GM12878 (cell line): ENCODE measurements around the gene SPATA6.

ENCODE experiments used
- CREB1 ChIP-seq: IDR thresholded peaks from 2 replicates; pipeline ENCODE4 v1.6.1; 2012; ENCODE audit warnings: low read depth, mild to moderate bottlenecking, inconsistent platforms
- EED ChIP-seq: sonication (generic); IDR thresholded peaks from 2 replicates; pipeline ENCODE4 v1.6.1; 2016; ENCODE audit warnings: antibody characterized with exemption, low read depth
- EP300 ChIP-seq, 2 experiments: fragments of 150-350 bp in 1 of 2; IDR thresholded peaks; 2 replicates each; pipeline ENCODE4 v1.6.1; 2011 to 2012; ENCODE audit warnings: low read depth in 2 of 2, low read length in 2 of 2, borderline replicate concordance in 1 of 2, improper control_type of control experiment in 1 of 2, inconsistent platforms in 1 of 2; ENCODE audit not compliant: control insufficient read depth in 1 of 2
- ESRRA ChIP-seq: IDR thresholded peaks from 2 replicates; pipeline ENCODE4 v1.6.1; 2012; ENCODE audit warnings: mild to moderate bottlenecking, low read length, improper control_type of control experiment
- FOXM1 ChIP-seq: IDR thresholded peaks from 2 replicates; pipeline ENCODE4 v1.6.1; 2012; ENCODE audit warnings: low read depth, mild to moderate bottlenecking, inconsistent platforms, low read length, moderate library complexity
- HDGF ChIP-seq: fragments of 450-650 bp; IDR thresholded peaks from 2 replicates; pipeline ENCODE4 v1.6.1; 2016; ENCODE audit warnings: antibody characterized with exemption
- MEF2A ChIP-seq: IDR thresholded peaks from 2 replicates; pipeline ENCODE4 v1.6.1; 2011; ENCODE audit warnings: low read depth, mild to moderate bottlenecking, low read length, moderate library complexity; ENCODE audit not compliant: insufficient read depth
- POLR2A ChIP-seq: IDR thresholded peaks from 2 replicates; pipeline ENCODE4 v1.6.1; 2011; ENCODE audit warnings: low read depth, mild to moderate bottlenecking, low read length
- POLR2AphosphoS5 ChIP-seq: IDR thresholded peaks from 2 replicates; pipeline ENCODE4 v1.6.1; 2011; ENCODE audit warnings: mild to moderate bottlenecking, low read length, inconsistent platforms
- RFX5 ChIP-seq: IDR thresholded peaks from 2 replicates; pipeline ENCODE4 v1.6.1; 2011; ENCODE audit warnings: low read depth, low read length, improper control_type of control experiment
- SUZ12 ChIP-seq: fragments of 200-600 bp; sonication (generic); IDR thresholded peaks from one replicate; pipeline ENCODE4 v1.6.1; 2018; ENCODE audit warnings: antibody characterized with exemption, mild to moderate bottlenecking; ENCODE audit not compliant: unreplicated experiment
- TF ChIP-seq, protein P1 (sequence below), 3 experiments: IDR thresholded peaks in 2 of 3; conservative IDR thresholded peaks in 1 of 3; 2 replicates each; pipeline ENCODE4 v1.5.1; 2011; ENCODE audit warnings: low read depth in 3 of 3, low read length in 3 of 3, mild to moderate bottlenecking in 3 of 3, control low read depth in 2 of 3, moderate library complexity in 2 of 3, inconsistent platforms in 1 of 3, mixed read lengths in 1 of 3; ENCODE audit not compliant: control insufficient read depth in 2 of 3, insufficient read depth in 1 of 3; ENCODE audit errors: extremely low read depth in 1 of 3
- TF ChIP-seq, protein P2 (sequence below): IDR thresholded peaks from 2 replicates; pipeline ENCODE4 v1.6.1; 2011; ENCODE audit warnings: mild to moderate bottlenecking, low read depth, low read length, moderate library complexity; ENCODE audit not compliant: insufficient replicate concordance

DNA sequence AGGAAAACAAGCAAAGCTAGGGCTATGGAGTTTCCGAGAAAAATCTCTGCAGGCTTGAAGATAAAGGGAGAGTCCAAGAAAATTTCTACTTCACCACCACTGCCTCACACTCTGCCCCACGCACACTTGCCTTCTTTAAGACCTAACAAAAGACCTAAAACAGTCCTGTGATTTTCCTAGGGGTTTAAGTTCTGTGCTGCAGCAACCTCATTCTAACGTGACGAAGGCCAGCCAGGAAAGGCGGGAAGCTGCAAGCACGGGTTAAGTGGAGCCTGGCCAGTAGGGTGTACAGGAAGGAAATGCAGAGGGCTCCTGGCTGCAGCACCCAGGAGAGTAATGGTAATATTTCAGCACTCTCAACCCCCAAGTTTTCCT is 1.5 kb downstream of the SPATA6 start:
- TF ChIP-seq RFX5: no peak
- TF ChIP-seq, protein P1, sequence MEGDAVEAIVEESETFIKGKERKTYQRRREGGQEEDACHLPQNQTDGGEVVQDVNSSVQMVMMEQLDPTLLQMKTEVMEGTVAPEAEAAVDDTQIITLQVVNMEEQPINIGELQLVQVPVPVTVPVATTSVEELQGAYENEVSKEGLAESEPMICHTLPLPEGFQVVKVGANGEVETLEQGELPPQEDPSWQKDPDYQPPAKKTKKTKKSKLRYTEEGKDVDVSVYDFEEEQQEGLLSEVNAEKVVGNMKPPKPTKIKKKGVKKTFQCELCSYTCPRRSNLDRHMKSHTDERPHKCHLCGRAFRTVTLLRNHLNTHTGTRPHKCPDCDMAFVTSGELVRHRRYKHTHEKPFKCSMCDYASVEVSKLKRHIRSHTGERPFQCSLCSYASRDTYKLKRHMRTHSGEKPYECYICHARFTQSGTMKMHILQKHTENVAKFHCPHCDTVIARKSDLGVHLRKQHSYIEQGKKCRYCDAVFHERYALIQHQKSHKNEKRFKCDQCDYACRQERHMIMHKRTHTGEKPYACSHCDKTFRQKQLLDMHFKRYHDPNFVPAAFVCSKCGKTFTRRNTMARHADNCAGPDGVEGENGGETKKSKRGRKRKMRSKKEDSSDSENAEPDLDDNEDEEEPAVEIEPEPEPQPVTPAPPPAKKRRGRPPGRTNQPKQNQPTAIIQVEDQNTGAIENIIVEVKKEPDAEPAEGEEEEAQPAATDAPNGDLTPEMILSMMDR (IDR thresholded peaks at IDR 0.05 in 2 of 3, conservative IDR thresholded peaks at IDR 0.05 in 1 of 3; ENCODE audit: control insufficient read depth in 2 of 3, extremely low read depth in 1 of 3, insufficient read depth in 1 of 3, low read depth in 3 of 3, low read length in 3 of 3): no peak
- TF ChIP-seq ESRRA: no peak
- TF ChIP-seq EP300 (IDR thresholded peaks at IDR 0.05; ENCODE audit: borderline replicate concordance in 1 of 2, control insufficient read depth in 1 of 2, low read depth in 2 of 2, low read length in 2 of 2): no peak
- TF ChIP-seq EED: no peak
- TF ChIP-seq, protein P2, sequence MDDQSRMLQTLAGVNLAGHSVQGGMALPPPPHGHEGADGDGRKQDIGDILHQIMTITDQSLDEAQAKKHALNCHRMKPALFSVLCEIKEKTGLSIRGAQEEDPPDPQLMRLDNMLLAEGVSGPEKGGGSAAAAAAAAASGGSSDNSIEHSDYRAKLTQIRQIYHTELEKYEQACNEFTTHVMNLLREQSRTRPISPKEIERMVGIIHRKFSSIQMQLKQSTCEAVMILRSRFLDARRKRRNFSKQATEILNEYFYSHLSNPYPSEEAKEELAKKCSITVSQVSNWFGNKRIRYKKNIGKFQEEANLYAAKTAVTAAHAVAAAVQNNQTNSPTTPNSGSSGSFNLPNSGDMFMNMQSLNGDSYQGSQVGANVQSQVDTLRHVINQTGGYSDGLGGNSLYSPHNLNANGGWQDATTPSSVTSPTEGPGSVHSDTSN: no peak
- no peak for TF ChIP-seq MEF2A
- no peak for TF ChIP-seq HDGF
- TF ChIP-seq POLR2AphosphoS5: no peak
- no peak for TF ChIP-seq SUZ12
- no peak for TF ChIP-seq CREB1
- TF ChIP-seq FOXM1: no peak
- no peak for TF ChIP-seq POLR2A
